GM18505 (cell line): Measurements from ENCODE around the gene PCDHB15.
"Not testable (repeated sequence)": the region's sequence is repeated elsewhere in the genome, so short reads cannot be mapped to it uniquely, and the experiment has no call there.

Source experiments
- ATAC-seq: cut with Tn5 transposase; IDR thresholded peaks from one replicate; pipeline ENCODE4 v1.9.1; 2021; ENCODE audit not compliant: unreplicated experiment
- POLR2A ChIP-seq: IDR thresholded peaks from 4 replicates; pipeline ENCODE4 v1.6.1; 2011; ENCODE audit warnings: borderline replicate concordance; ENCODE audit not compliant: insufficient read depth, insufficient read length; ENCODE audit errors: extremely low read depth

The PCDHB15 gene

GRCh38 chr5:141234109-141234667 lies 11.0 kb upstream of the PCDHB15 start:
- no peak for TF ChIP-seq POLR2A
- no peak for ATAC-seq

- ATAC-seq = not testable (repeated sequence)
Observed at GRCh38 chr5:141235922-141236321, 9.3 kb upstream of the PCDHB15 start.

- ATAC-seq = no peak
- TF ChIP-seq POLR2A = no peak
Observed at GRCh38 chr5:141236516-141237313, 8.5 kb upstream of the PCDHB15 start.

- no peak for TF ChIP-seq POLR2A
- ATAC-seq = no peak
Observed at GRCh38 chr5:141241496-141241895, 3.7 kb upstream of the PCDHB15 start.

GRCh38 chr5:141246971-141247370 lies 1.8 kb downstream of the PCDHB15 start:
- ATAC-seq = not testable (repeated sequence)

GRCh38 chr5:141247434-141247833 lies 2.2 kb downstream of the PCDHB15 start:
- not testable (repeated sequence) for ATAC-seq

GRCh38 chr5:141250576-141250975 lies 5.4 kb downstream of the PCDHB15 start:
- no peak for TF ChIP-seq POLR2A
- no peak for ATAC-seq

GRCh38 chr5:141258464-141258863 lies 13.3 kb downstream of the PCDHB15 start:
- no peak for TF ChIP-seq POLR2A
- ATAC-seq = no peak

GRCh38 chr5:141258948-141259347 lies 13.8 kb downstream of the PCDHB15 start:
- no peak for ATAC-seq
- no peak for TF ChIP-seq POLR2A

- TF ChIP-seq POLR2A = no peak
- no peak for ATAC-seq
Observed at GRCh38 chr5:141260458-141261237, 15.5 kb downstream of the PCDHB15 start.

GRCh38 chr5:141261238-141261546 lies 16.0 kb downstream of the PCDHB15 start:
- TF ChIP-seq POLR2A = no peak
- no peak for ATAC-seq

- ATAC-seq = no peak
Observed at GRCh38 chr5:141269195-141269594, 24.0 kb downstream of the PCDHB15 start.

GRCh38 chr5:141272906-141273305 lies 27.7 kb downstream of the PCDHB15 start:
- no peak for TF ChIP-seq POLR2A
- no peak for ATAC-seq

More at GRCh38 chr5:141269195-141269594, 24.0 kb downstream of the PCDHB15 start:
- TF ChIP-seq POLR2A = no peak

GRCh38 chr5:141298376-141298775 lies 53.2 kb downstream of the PCDHB15 start:
- no peak for TF ChIP-seq POLR2A
- ATAC-seq = no peak
